Neural cell (in vitro differentiated cells): ENCODE results near the gene SRP54. TPM values are rescaled to one million over a fixed set of nuclear protein-coding genes. Genes with fewer than 3 reads are reported as not detected.

ENCODE experiments used
- H2AFZ ChIP-seq: fragments of 200-600, 300-800 bp; sonication (generic), shearing (Covaris generic); 2 replicates; pipeline ENCODE4 v1.6.0; 2014; ENCODE audit warnings: low read depth, mild to moderate bottlenecking, antibody characterized with exemption, low read length, moderate library complexity
- H3F3A ChIP-seq: fragments of 200-600 bp; shearing (Covaris generic); 2 replicates; pipeline ENCODE4 v1.6.1; 2016; ENCODE audit warnings: mild to moderate bottlenecking, moderate library complexity, mixed read lengths, antibody characterized with exemption, low read length; ENCODE audit not compliant: insufficient read depth, poor library complexity, severe bottlenecking
- H3K27ac ChIP-seq: fragments of 200-600, 300-800 bp; sonication (generic), shearing (Covaris generic); 2 replicates; pipeline ENCODE4 v1.5.1; 2014; ENCODE audit warnings: mild to moderate bottlenecking, low read length, moderate library complexity
- H3K27me3 ChIP-seq: fragments of 300-800, 200-600 bp; sonication (generic), shearing (Covaris generic); 2 replicates; pipeline ENCODE4 v1.6.0; 2014; ENCODE audit warnings: mild to moderate bottlenecking, low read depth, low read length, moderate library complexity; ENCODE audit not compliant: insufficient read depth
- H3K36me3 ChIP-seq: fragments of 300-800, 200-600 bp; sonication (generic), shearing (Covaris generic); 2 replicates; pipeline ENCODE4 v1.5.1; 2014; ENCODE audit warnings: mild to moderate bottlenecking, antibody characterized with exemption, low read length, moderate library complexity; ENCODE audit not compliant: insufficient read depth
- H3K4me2 ChIP-seq: fragments of 300-800, 200-600 bp; sonication (generic), shearing (Covaris generic); 2 replicates; pipeline ENCODE4 v1.6.0; 2014; ENCODE audit warnings: mild to moderate bottlenecking, low read length
- H3K4me3 ChIP-seq: fragments of 300-800, 200-600 bp; sonication (generic), shearing (Covaris generic); 2 replicates; pipeline ENCODE4 v1.5.1; 2014; ENCODE audit warnings: mild to moderate bottlenecking, low read length, moderate library complexity
- H3K79me2 ChIP-seq: fragments of 200-600 bp; shearing (Covaris generic); replicated peaks from 2 replicates; pipeline ENCODE4 v1.6.0; 2014; ENCODE audit warnings: mild to moderate bottlenecking, low read length, moderate library complexity; ENCODE audit not compliant: insufficient read depth
- H3K9ac ChIP-seq: fragments of 300-800, 200-600 bp; sonication (generic), shearing (Covaris generic); 2 replicates; pipeline ENCODE4 v1.6.1; 2016; ENCODE audit warnings: mild to moderate bottlenecking, low read length, mixed read lengths
- H3K9me2 ChIP-seq: fragments of 200-600 bp; shearing (Covaris generic); 2 replicates; pipeline ENCODE4 v1.6.1; 2016; ENCODE audit warnings: mild to moderate bottlenecking, low read length, mixed read lengths; ENCODE audit not compliant: insufficient read depth
- H3K9me3 ChIP-seq: fragments of 200-600, 300-800 bp; sonication (generic), shearing (Covaris generic); 2 replicates; pipeline ENCODE4 v1.6.1; 2016; ENCODE audit warnings: mild to moderate bottlenecking, mixed run types, low read length, moderate library complexity, mixed read lengths
- H4K20me1 ChIP-seq: fragments of 200-600 bp; shearing (Covaris generic); 2 replicates; pipeline ENCODE4 v1.6.1; 2016; ENCODE audit warnings: mild to moderate bottlenecking, mixed run types; ENCODE audit not compliant: insufficient read depth
- EP300 ChIP-seq: fragments of 450-650 bp; conservative IDR thresholded peaks from 2 replicates; pipeline ENCODE4 v1.6.1; 2014; ENCODE audit warnings: antibody characterized with exemption, mild to moderate bottlenecking, moderate library complexity; ENCODE audit not compliant: poor library complexity, severe bottlenecking
- EZH2 ChIP-seq: fragments of 200-600, 300-800 bp; shearing (Covaris generic), sonication (generic); IDR thresholded peaks from 2 replicates; pipeline ENCODE4 v1.6.1; 2014; ENCODE audit warnings: antibody characterized with exemption, low read length, borderline replicate concordance, mild to moderate bottlenecking; ENCODE audit not compliant: insufficient read depth, poor library complexity, severe bottlenecking
- MXI1 ChIP-seq: fragments of 450-650 bp; conservative IDR thresholded peaks from 2 replicates; pipeline ENCODE4 v1.6.1; 2014; ENCODE audit warnings: antibody characterized with exemption, mild to moderate bottlenecking; ENCODE audit not compliant: poor library complexity, severe bottlenecking
- POLR2AphosphoS5 ChIP-seq: IDR thresholded peaks from 2 replicates; pipeline ENCODE4 v1.6.1; 2012
- RAD21 ChIP-seq: fragments of 450-650 bp; conservative IDR thresholded peaks from 2 replicates; pipeline ENCODE4 v1.6.1; 2014; ENCODE audit warnings: antibody characterized with exemption, mild to moderate bottlenecking, moderate library complexity
- REST ChIP-seq: IDR thresholded peaks from 2 replicates; pipeline ENCODE4 v1.6.1; 2012; ENCODE audit warnings: borderline replicate concordance
- SMC3 ChIP-seq: fragments of 450-650 bp; conservative IDR thresholded peaks from 2 replicates; pipeline ENCODE4 v1.6.1; 2014; ENCODE audit warnings: antibody characterized with exemption, mild to moderate bottlenecking, moderate library complexity; ENCODE audit not compliant: poor library complexity
- TAF1 ChIP-seq: IDR thresholded peaks from 2 replicates; pipeline ENCODE4 v1.6.1; 2012; ENCODE audit warnings: low read depth
- polyA plus RNA-seq: library from polyadenylated mRNA; depleted of rRNA; stranded (reverse); fragments of >200 nt; gene quantifications from 2 replicates; pipeline ENCODE4 v1.2.3, GENCODE V29; 2014
- TF ChIP-seq, protein P1 (sequence below): fragments of 450-650 bp; IDR thresholded peaks from 2 replicates; pipeline ENCODE4 v1.5.1; 2014; ENCODE audit warnings: antibody characterized with exemption, mild to moderate bottlenecking, moderate library complexity; ENCODE audit not compliant: poor library complexity, severe bottlenecking

The SRP54 gene
- polyA plus RNA-seq, 1 donor from 2014 or later, result 110 TPM

GRCh38 chr14:35046048-35046750 lies 63.4 kb downstream of the SRP54 start, which contains the start of gene FAM177A1:
Gene FAM177A1, plus strand, starts transcription at chr14:35046272. Its CDS starts 192 bp downstream, at chr14:35046464.
- Histone ChIP-seq H3K9ac (peak within 1 kb of the TSS; percentile 87), H3K4me3 (peak within 1 kb of the TSS; percentile 96), H3K4me2 (peak within 1 kb of the TSS; percentile 46), H3K9me3 (no peaks in the 10 kb centered on the region), H3K36me3 (no peaks in the 10 kb centered on the region), H2AFZ (peak within 1 kb of the TSS; percentile 74), H4K20me1 (no peaks in the 10 kb centered on the region), H3F3A (no peaks in the 10 kb centered on the region), H3K27me3 (no peaks in the 10 kb centered on the region), H3K79me2 (peaks cover 5% of the 10 kb centered on the region), H3K9me2 (no peaks in the 10 kb centered on the region), H3K27ac (peak within 1 kb of the TSS; percentile 80)
- TF ChIP-seq SMC3, result no peak
- TF ChIP-seq TAF1, result peak; percentile 42
- TF ChIP-seq, protein P1, sequence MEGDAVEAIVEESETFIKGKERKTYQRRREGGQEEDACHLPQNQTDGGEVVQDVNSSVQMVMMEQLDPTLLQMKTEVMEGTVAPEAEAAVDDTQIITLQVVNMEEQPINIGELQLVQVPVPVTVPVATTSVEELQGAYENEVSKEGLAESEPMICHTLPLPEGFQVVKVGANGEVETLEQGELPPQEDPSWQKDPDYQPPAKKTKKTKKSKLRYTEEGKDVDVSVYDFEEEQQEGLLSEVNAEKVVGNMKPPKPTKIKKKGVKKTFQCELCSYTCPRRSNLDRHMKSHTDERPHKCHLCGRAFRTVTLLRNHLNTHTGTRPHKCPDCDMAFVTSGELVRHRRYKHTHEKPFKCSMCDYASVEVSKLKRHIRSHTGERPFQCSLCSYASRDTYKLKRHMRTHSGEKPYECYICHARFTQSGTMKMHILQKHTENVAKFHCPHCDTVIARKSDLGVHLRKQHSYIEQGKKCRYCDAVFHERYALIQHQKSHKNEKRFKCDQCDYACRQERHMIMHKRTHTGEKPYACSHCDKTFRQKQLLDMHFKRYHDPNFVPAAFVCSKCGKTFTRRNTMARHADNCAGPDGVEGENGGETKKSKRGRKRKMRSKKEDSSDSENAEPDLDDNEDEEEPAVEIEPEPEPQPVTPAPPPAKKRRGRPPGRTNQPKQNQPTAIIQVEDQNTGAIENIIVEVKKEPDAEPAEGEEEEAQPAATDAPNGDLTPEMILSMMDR, result peak; percentile 42
- TF ChIP-seq EZH2, result no peak
- TF ChIP-seq RAD21, result no peak
- peak; percentile 15 for TF ChIP-seq REST
- TF ChIP-seq MXI1, result peak; percentile 68
- TF ChIP-seq POLR2AphosphoS5, result peak; percentile 77
- TF ChIP-seq EP300, result peak; percentile 46

- no peaks in the 10 kb centered on the region for H3K27me3 ChIP-seq
- H3K4me3 ChIP-seq, result peak overlapping the region; percentile 96
- H3K4me2 ChIP-seq, result peak overlapping the region; percentile 46
- H3K9ac ChIP-seq, result peak overlapping the region; percentile 87
- H3K36me3 ChIP-seq, result no peaks in the 10 kb centered on the region
- peak overlapping the region; percentile 73 for H3K27ac ChIP-seq
- H4K20me1 ChIP-seq, result no peaks in the 10 kb centered on the region
- TF ChIP-seq, protein P1, result no peak
- TF ChIP-seq MXI1, result no peak
- TF ChIP-seq RAD21, result no peak
- TF ChIP-seq SMC3, result no peak
- no peak for TF ChIP-seq REST
- no peak for TF ChIP-seq EP300
- TF ChIP-seq EZH2, result no peak
- TF ChIP-seq TAF1, result no peak
- no peak for TF ChIP-seq POLR2AphosphoS5
- H3K79me2 ChIP-seq, result peaks cover 5% of the 10 kb centered on the region
- peak overlapping the region; percentile 74 for H2AFZ ChIP-seq
- H3F3A ChIP-seq, result no peaks in the 10 kb centered on the region
- no peaks in the 10 kb centered on the region for H3K9me2 ChIP-seq
- no peaks in the 10 kb centered on the region for H3K9me3 ChIP-seq
These were observed 64.2 kb downstream of the SRP54 start for GRCh38 chr14:35046751-35047536.
